Progenitor cell of endocrine pancreas (in vitro differentiated cells): ENCODE data around the gene ADAMTSL3. TPM values are rescaled to one million over a fixed set of nuclear protein-coding genes. Genes with fewer than 3 reads are reported as not detected.

Source experiments
- DNase-seq: peaks from one replicate; pipeline ENCODE4 v3.0.0; 2021; ENCODE audit warnings: low spot score; ENCODE audit not compliant: unreplicated experiment
- H3K27ac Mint-ChIP-seq: 2 replicates; pipeline ENCODE4 v1.8.0; 2021; ENCODE audit warnings: mild to moderate bottlenecking, moderate library complexity, mixed read lengths
- H3K27me3 Mint-ChIP-seq: 2 replicates; pipeline ENCODE4 v1.8.0; 2021; ENCODE audit warnings: mixed read lengths
- H3K36me3 Mint-ChIP-seq: 2 replicates; pipeline ENCODE4 v1.8.0; 2022; ENCODE audit warnings: mixed read lengths; ENCODE audit not compliant: insufficient read depth
- H3K4me1 Mint-ChIP-seq: 2 replicates; pipeline ENCODE4 v1.8.0; 2021; ENCODE audit warnings: low read depth, mixed read lengths
- H3K4me3 Mint-ChIP-seq: 2 replicates; pipeline ENCODE4 v1.8.0; 2021; ENCODE audit warnings: low read depth, mild to moderate bottlenecking, moderate library complexity, mixed read lengths
- H3K9me3 Mint-ChIP-seq: 2 replicates; pipeline ENCODE4 v1.8.0; 2021; ENCODE audit warnings: low read depth, mixed read lengths
- CTCF ChIP-seq: fragments of 200-600 bp; sonication (generic); IDR thresholded peaks from one replicate; pipeline ENCODE4 v1.5.0; 2021; ENCODE audit warnings: antibody characterized with exemption, mild to moderate bottlenecking; ENCODE audit not compliant: unreplicated experiment
- total RNA-seq: library from RNA; stranded (reverse); gene quantifications from 2 replicates; pipeline ENCODE4 v1.2.1, GENCODE V29; 2021

ADAMTSL3 gene
- total RNA-seq, 1 donor from 2014 or later = 0.24 TPM

- no peak overlapping the region for H3K27ac Mint-ChIP-seq
- peaks cover 12% of the 10 kb centered on the region for H3K4me1 Mint-ChIP-seq
- TF ChIP-seq CTCF = no peak
- no peaks in the 10 kb centered on the region for H3K36me3 Mint-ChIP-seq
- DNase-seq = no peak
- H3K27me3 Mint-ChIP-seq = peaks cover 4% of the 10 kb centered on the region
- no peaks in the 10 kb centered on the region for H3K9me3 Mint-ChIP-seq
- H3K4me3 Mint-ChIP-seq = no peak overlapping the region
These were observed 220.0 kb downstream of the ADAMTSL3 start for GRCh38 chr15:83873966-83874365.

DNA sequence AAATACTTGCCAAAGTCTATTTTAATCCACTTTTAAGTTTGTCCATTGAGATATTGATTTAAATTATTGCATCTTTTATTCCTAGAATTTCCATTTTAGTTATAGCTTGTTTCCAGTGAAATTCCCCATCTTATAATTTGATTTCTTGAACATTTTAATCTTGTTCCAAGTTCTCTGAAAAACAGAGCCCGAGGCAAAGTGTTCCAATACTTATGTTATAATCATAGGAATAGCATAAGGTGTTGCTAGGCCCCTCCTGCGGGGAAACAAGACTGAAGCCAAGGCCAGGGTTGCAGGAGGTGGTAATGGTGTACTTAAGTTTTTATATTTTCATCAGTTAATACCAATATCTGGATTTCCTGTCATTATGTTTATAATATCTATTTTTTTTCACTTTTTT, 226.6 kb downstream of the ADAMTSL3 start:
- no peak for DNase-seq
- no peaks in the 10 kb centered on the region for H3K4me1 Mint-ChIP-seq
- peaks cover 6% of the 10 kb centered on the region for H3K9me3 Mint-ChIP-seq
- H3K4me3 Mint-ChIP-seq = no peak overlapping the region
- H3K27ac Mint-ChIP-seq = no peak overlapping the region
- H3K27me3 Mint-ChIP-seq = no peaks in the 10 kb centered on the region
- no peak for TF ChIP-seq CTCF
- H3K36me3 Mint-ChIP-seq = no peaks in the 10 kb centered on the region

- Mint-ChIP-seq H3K36me3 (no peaks in the 10 kb centered on the region), H3K9me3 (peaks cover 6% of the 10 kb centered on the region), H3K27ac (no peak overlapping the region), H3K27me3 (no peaks in the 10 kb centered on the region), H3K4me1 (no peaks in the 10 kb centered on the region), H3K4me3 (no peak overlapping the region)
- no peak for TF ChIP-seq CTCF
- DNase-seq = no peak
These were observed 227.2 kb downstream of the ADAMTSL3 start for GRCh38 chr15:83881156-83881555.

GRCh38 chr15:83886321-83886720, 232.4 kb downstream of the ADAMTSL3 start:
- DNase-seq = no peak
- no peaks in the 10 kb centered on the region for H3K9me3 Mint-ChIP-seq
- no peaks in the 10 kb centered on the region for H3K36me3 Mint-ChIP-seq
- H3K4me3 Mint-ChIP-seq = no peak overlapping the region
- no peak for TF ChIP-seq CTCF
- no peak overlapping the region for H3K27ac Mint-ChIP-seq
- peaks cover 4% of the 10 kb centered on the region for H3K27me3 Mint-ChIP-seq
- H3K4me1 Mint-ChIP-seq = no peaks in the 10 kb centered on the region

DNA sequence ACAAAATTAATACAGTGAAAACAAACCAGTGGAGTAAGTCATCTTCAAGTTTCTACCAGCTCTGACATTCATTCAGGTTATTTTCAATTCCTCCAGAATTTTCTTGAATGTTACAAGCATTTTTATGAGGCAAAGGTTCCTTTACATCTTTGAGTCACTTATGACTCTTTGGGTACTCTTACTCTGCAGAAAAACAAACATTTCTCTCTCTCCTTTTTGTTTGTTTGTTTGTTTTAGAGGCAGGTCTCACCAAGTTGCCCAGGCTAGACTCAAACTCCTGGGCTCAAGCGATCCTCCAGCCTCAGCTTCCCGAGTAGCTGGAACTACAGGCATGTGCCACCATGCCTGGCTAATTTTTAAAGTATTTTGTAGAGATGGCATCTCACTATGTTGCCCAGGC, 233.5 kb downstream of the ADAMTSL3 start:
- H3K9me3 Mint-ChIP-seq = no peaks in the 10 kb centered on the region
- H3K27ac Mint-ChIP-seq = no peak overlapping the region
- no peak for TF ChIP-seq CTCF
- H3K27me3 Mint-ChIP-seq = peaks cover 4% of the 10 kb centered on the region
- H3K36me3 Mint-ChIP-seq = no peaks in the 10 kb centered on the region
- H3K4me3 Mint-ChIP-seq = no peak overlapping the region
- H3K4me1 Mint-ChIP-seq = no peaks in the 10 kb centered on the region
- DNase-seq = no peak
